ENCODE data around the gene MB21D2. TPM values are rescaled to one million over a fixed set of nuclear protein-coding genes. Genes with fewer than 3 reads are reported as not detected.

The MB21D2 gene
- total RNA-seq, 4 donors from 2014 or later: 3.6 to 7.5 (median 6.5) TPM

GRCh38 chr3:192840143-192840836 lies 77.4 kb downstream of the MB21D2 start:
- Histone ChIP-seq H3K9me3 (no peaks in the 10 kb centered on the region), H3K36me3 (no peaks in the 10 kb centered on the region), H3K4me3 (no peak overlapping the region), H3K27ac (no peak overlapping the region), H3K27me3 (no peaks in the 10 kb centered on the region), H3K4me1 (peaks cover 0 to 22% (median 3%) of the 10 kb centered on the region in 4 donors)
- no peak for TF ChIP-seq EP300 (IDR thresholded peaks at IDR 0.05)
- DNase-seq (ENCODE audit: low spot score in 2 of 2): no peak
- WGBS, 2 donors: 87 to 91% methylated on average over 10 of the region's 10 CpGs

GRCh38 chr3:192835818-192836815 lies 81.5 kb downstream of the MB21D2 start:
- no peak for DNase-seq (ENCODE audit: low spot score in 2 of 2)
- Histone ChIP-seq H3K27me3 (no peaks in the 10 kb centered on the region), H3K4me1 (peaks cover 0 to 51% (median 3%) of the 10 kb centered on the region in 4 donors), H3K4me3 (no peak overlapping the region), H3K27ac (peak overlapping the region in 1 of 4 donors; percentile 0), H3K36me3 (no peaks in the 10 kb centered on the region), H3K9me3 (no peaks in the 10 kb centered on the region)
- TF ChIP-seq EP300 (IDR thresholded peaks at IDR 0.05) (no peak), CTCF (IDR thresholded peaks at IDR 0.05) (no peak), POLR2A (IDR thresholded peaks at IDR 0.05) (no peak)
- 45 to 55% methylated on average over 7 of the region's 7 CpGs for WGBS, 2 donors

- Histone ChIP-seq H3K4me3 (no peak overlapping the region), H3K9me3 (no peaks in the 10 kb centered on the region), H3K27ac (no peak overlapping the region), H3K27me3 (no peaks in the 10 kb centered on the region), H3K4me1 (peaks cover 0 to 54% (median 3%) of the 10 kb centered on the region in 4 donors), H3K36me3 (no peaks in the 10 kb centered on the region)
- no peak for TF ChIP-seq EP300 (IDR thresholded peaks at IDR 0.05)
- TF ChIP-seq POLR2A (IDR thresholded peaks at IDR 0.05): no peak
- no peak for TF ChIP-seq CTCF (IDR thresholded peaks at IDR 0.05)
- 63 to 74% methylated on average over 3 of the region's 3 CpGs for WGBS, 2 donors
- DNase-seq (ENCODE audit: low spot score in 2 of 2): no peak
These were observed 83.2 kb downstream of the MB21D2 start for GRCh38 chr3:192834428-192834827.

- 30 to 36% methylated on average over 9 of the region's 9 CpGs for WGBS, 2 donors
- H3K4me1 ChIP-seq: peaks cover 0 to 54% (median 3%) of the 10 kb centered on the region in 4 donors
- TF ChIP-seq EP300 (IDR thresholded peaks at IDR 0.05) (no peak), CTCF (IDR thresholded peaks at IDR 0.05) (no peak), POLR2A (IDR thresholded peaks at IDR 0.05) (no peak)
These were observed 84.3 kb downstream of the MB21D2 start for GRCh38 chr3:192833177-192833890.

GRCh38 chr3:192831801-192832347 lies 85.8 kb downstream of the MB21D2 start:
- Histone ChIP-seq H3K27me3 (no peaks in the 10 kb centered on the region), H3K9me3 (no peaks in the 10 kb centered on the region), H3K27ac (no peak overlapping the region), H3K4me3 (no peak overlapping the region), H3K4me1 (peaks cover 0 to 50% (median 3%) of the 10 kb centered on the region in 4 donors), H3K36me3 (no peaks in the 10 kb centered on the region)
- TF ChIP-seq CTCF (IDR thresholded peaks at IDR 0.05): no peak
- no peak for TF ChIP-seq EP300 (IDR thresholded peaks at IDR 0.05)
- no peak for TF ChIP-seq POLR2A (IDR thresholded peaks at IDR 0.05)
- 80 to 90% methylated on average over 1 of the region's 1 CpG for WGBS, 2 donors
- DNase-seq (ENCODE audit: low spot score in 2 of 2): no peak

More at GRCh38 chr3:192833177-192833890, 84.3 kb downstream of the MB21D2 start:
- H3K36me3 ChIP-seq: no peaks in the 10 kb centered on the region
- H3K9me3 ChIP-seq: no peaks in the 10 kb centered on the region
- H3K27me3 ChIP-seq: no peaks in the 10 kb centered on the region
- no peak for DNase-seq (ENCODE audit: low spot score in 2 of 2)
- H3K27ac ChIP-seq: peak overlapping the region in 3 of 4 donors; percentile 8 to 60 (median 37)
- H3K4me3 ChIP-seq: peak overlapping the region in 1 of 4 donors; percentile 9
